Lower leg skin (tissue), 4 donors: ENCODE results near the gene NAALADL2. TPM values are rescaled to one million over a fixed set of nuclear protein-coding genes. Genes with fewer than 3 reads are reported as not detected.

ENCODE experiments used
- DNase-seq, 2 donors: peaks; one replicate each; pipeline ENCODE4 v3.0.0-alpha.2; 2019; ENCODE audit warnings: low spot score in 2 of 2
- H3K4me3 ChIP-seq: fragments of 200-600 bp; sonication (generic); 2 replicates; pipeline ENCODE4 v1.5.1; 2017; ENCODE audit warnings: mild to moderate bottlenecking, low read depth; ENCODE audit not compliant: poor library complexity, severe bottlenecking
- CTCF ChIP-seq, 3 donors: fragments of 450-650 bp; IDR thresholded peaks; one replicate each; pipeline ENCODE4 v1.5.1; 2016; ENCODE audit warnings: antibody characterized with exemption in 3 of 3, mild to moderate bottlenecking in 3 of 3, moderate library complexity in 2 of 3
- POLR2A ChIP-seq, 2 donors: fragments of 450-650 bp; IDR thresholded peaks; one replicate each; pipeline ENCODE4 v1.6.1; 2016 to 2017; ENCODE audit warnings: antibody characterized with exemption in 2 of 2, mild to moderate bottlenecking in 1 of 2, moderate library complexity in 1 of 2
- WGBS, 2 donors: methylation state at CpG; one replicate each; pipeline ENCODE4 v1.1.5; 2018; 5-methylcytosine and 5-hydroxymethylcytosine counted together
- intact Hi-C: fragments of 100-400 bp; cut with DNase I; formaldehyde crosslinking; loops from one replicate; pipeline ENCODE4 v1.15.0; 2023; ENCODE audit warnings: low total_unique reads
- total RNA-seq, 4 donors: library from RNA; depleted of rRNA; stranded (reverse); fragments of >200 nt; gene quantifications; one replicate each; pipeline ENCODE4 v1.1.0, GENCODE V29; 2016

The NAALADL2 gene
- total RNA-seq, 4 donors from 2014 or later, result 3.6 to 8.1 (median 4.6) TPM

GRCh38 chr3:175295248-175296130, 436.4 kb downstream of the NAALADL2 start:
- DNase-seq, result no peak
- no peak overlapping the region for H3K4me3 ChIP-seq
- TF ChIP-seq CTCF (IDR thresholded peaks at IDR 0.05) (no peak), POLR2A (IDR thresholded peaks at IDR 0.05) (no peak)
- intact Hi-C loops, result no loop called here
- WGBS, 2 donors, result 52 to 54% methylated on average over 4 of the region's 4 CpGs

- 66% methylated on average over 2 of the region's 2 CpGs for WGBS, 2 donors
- intact Hi-C loops, result no loop called here
- TF ChIP-seq CTCF (IDR thresholded peaks at IDR 0.05), result no peak
- TF ChIP-seq POLR2A (IDR thresholded peaks at IDR 0.05), result no peak
- H3K4me3 ChIP-seq, result no peak overlapping the region
- no peak for DNase-seq
These were observed 438.1 kb downstream of the NAALADL2 start for GRCh38 chr3:175297216-175297615.

GRCh38 chr3:175301741-175302140, 442.6 kb downstream of the NAALADL2 start:
- no peak for DNase-seq
- no peak overlapping the region for H3K4me3 ChIP-seq
- no peak for TF ChIP-seq POLR2A (IDR thresholded peaks at IDR 0.05)
- TF ChIP-seq CTCF (IDR thresholded peaks at IDR 0.05), result no peak
- WGBS, 2 donors, result 92 to 95% methylated on average over 3 of the region's 3 CpGs
- intact Hi-C loops, result no loop called here

GRCh38 chr3:175304404-175304803, 445.3 kb downstream of the NAALADL2 start:
- TF ChIP-seq CTCF (IDR thresholded peaks at IDR 0.05) (no peak), POLR2A (IDR thresholded peaks at IDR 0.05) (no peak)
- 16 to 17% methylated on average over 2 of the region's 2 CpGs for WGBS, 2 donors
- H3K4me3 ChIP-seq, result no peak overlapping the region
- intact Hi-C loops, result no loop called here
- peak in 1 of 2 donors; percentile 14 for DNase-seq

- H3K4me3 ChIP-seq, result no peak overlapping the region
- TF ChIP-seq POLR2A (IDR thresholded peaks at IDR 0.05) (no peak), CTCF (IDR thresholded peaks at IDR 0.05) (no peak)
- DNase-seq, result no peak
- intact Hi-C loops, result no loop called here
These were observed 448.5 kb downstream of the NAALADL2 start for GRCh38 chr3:175307642-175308041.
